Measurements from ENCODE around the gene KCNH4. TPM values are rescaled to one million over a fixed set of nuclear protein-coding genes. Genes with fewer than 3 reads are reported as not detected.
A peak's percentile ranks its signal among the peaks of the same experiment; 100 is the strongest.
"Not testable (repeated sequence)": the region's sequence is repeated elsewhere in the genome, so short reads cannot be mapped to it uniquely, and the experiment has no call there.

The KCNH4 gene
- under 1 TPM in 1 of 4 donors, not detected in 3; 0.09 TPM for polyA plus RNA-seq (ENCODE audit: insufficient read length in 4 of 4)

DNA sequence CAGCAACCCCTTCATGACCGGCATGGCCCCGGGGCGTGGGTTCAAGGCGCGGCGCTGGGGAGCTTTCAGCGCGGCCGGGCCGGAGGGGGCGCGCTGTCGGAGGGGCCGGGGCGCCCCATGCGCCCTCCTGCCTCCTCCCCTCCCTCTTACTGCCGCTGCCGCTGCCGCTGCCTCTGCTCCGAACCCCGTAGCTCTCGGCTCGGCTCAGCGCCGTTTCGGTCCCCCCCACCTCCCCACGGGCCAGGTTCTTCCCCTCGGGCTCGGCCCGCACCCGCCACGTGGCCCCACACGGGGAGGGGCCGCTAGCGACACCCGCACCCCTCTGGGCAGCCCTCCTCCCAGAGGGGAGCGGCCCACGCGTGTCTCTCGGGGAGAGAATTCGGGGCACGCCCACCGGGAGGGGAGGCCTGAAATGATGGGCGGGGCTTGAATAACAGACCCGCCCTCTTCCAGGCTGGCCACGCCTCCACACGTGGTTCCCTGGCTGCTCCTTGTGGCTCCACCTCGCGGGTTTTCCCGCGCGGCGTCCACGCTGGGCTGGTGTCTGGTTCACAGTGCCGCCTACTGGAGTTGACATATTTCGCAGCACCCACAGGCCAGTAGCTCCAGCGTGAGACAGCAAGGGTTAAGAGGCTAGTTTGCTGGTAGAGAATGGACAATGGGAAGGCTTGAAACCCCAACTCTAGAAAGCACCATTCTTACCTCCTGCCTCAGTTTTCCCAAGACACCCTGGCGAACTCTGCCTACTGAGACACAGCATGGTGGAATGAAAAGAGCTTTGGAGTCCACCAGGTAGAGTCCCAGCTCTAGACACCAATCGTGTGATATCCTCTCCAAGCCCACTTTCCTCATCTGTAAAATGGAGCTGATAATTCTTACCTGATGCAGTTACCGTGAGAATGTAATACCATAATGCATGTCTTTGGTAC, at the start of gene KCNH4:
TSS of gene KCNH4 (minus strand) at position 221 of the 929 bp plus-strand sequence. CDS start at position 24, 197 bp downstream.
- no peak for DNase-seq (ENCODE audit: low read depth in 4 of 4, low spot score in 3 of 4)

- no peak for DNase-seq (ENCODE audit: low read depth in 4 of 4, low spot score in 3 of 4)
Measured at GRCh38 chr17:42230225-42230624, 49.3 kb upstream of the KCNH4 start.

- no peak for DNase-seq (ENCODE audit: low read depth in 4 of 4, low spot score in 3 of 4)
Measured at GRCh38 chr17:42227849-42228700, 47.1 kb upstream of the KCNH4 start.

DNA sequence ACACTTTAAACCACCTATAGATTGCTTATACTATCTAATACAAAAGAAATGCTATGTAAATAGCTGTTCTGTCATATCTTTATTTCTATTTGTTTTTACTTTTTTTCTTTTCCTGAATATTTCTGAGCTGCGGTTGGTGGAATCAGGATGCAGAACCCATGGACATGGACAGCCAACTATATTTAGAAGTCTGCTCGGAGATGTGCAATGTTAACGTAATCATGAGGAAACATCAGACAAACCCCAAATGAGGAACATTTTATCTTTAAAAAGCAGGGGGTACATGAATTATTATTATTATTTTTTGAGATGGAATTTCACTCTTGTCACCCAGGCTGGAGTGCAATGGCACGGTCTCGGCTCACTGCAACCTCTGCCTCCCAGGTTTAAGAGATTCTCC, 44.7 kb upstream of the KCNH4 start:
- DNase-seq (ENCODE audit: low read depth in 4 of 4, low spot score in 3 of 4) = no peak

DNA sequence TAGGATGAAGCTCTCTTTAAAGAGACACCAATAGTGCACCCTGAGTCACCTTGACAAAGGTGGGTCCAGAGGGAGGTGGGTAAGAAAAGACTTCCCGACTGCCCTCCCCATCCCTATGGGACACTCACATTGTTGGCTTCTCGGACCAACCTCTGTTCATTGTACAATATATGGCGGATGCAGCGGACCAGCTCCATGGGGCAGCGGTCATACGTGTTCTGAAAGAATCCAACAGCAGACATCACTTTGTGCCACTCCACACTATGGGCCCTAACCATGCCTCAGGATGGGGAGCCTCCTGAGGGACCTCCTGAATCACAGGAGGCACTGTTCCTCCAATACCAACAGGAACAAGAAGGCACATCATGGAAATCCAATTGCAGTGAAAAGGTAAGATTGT, 43.7 kb upstream of the KCNH4 start:
- no peak for DNase-seq (ENCODE audit: low read depth in 4 of 4, low spot score in 3 of 4)

DNA sequence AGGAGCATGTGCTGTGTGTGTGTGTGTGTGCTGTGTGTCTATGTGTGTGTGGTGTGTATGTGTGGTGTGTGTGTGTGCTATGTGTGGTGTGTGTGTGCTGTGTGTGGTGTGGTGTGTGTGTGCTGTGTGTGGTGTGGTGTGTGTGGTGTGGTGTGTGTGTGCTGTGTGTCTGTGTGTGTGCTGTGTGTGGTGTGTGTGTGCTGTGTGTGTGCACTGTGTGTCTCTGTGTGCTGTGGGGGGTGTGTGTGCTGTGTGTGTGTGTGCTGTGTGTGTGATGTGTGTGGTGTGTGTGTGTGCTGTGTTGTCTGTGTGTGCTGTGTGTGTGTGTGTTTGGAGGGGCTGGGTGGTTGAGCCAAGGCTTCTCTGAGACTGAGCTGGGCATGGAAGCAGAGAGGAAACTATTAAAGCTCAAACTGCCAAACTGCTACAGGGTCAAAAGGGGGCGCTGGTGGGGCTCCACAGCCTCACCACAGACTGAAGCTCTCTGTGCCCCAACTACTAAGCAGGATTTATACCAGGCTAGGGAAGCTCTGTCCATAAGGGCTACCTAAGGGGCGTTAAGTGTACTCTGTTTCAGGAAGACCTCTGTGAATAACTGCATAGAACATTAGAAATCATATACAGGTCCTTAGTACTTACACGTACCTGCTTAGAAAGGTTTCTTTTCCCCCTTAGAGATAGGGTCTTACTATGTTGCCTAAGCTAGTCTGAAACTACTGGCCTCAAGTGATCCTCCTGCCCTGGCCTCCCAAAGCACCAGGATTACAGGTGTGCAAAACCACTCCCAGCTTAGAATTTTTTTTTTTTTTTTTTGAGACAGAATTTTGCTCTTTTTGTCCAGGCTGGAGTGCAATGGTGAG, 41.2 kb upstream of the KCNH4 start:
- DNase-seq (ENCODE audit: low read depth in 4 of 4, low spot score in 3 of 4) = peak in 2 of 4 donors; percentile 7 to 14

- not testable (repeated sequence) for DNase-seq (ENCODE audit: low read depth in 4 of 4, low spot score in 3 of 4)
Measured at GRCh38 chr17:42219280-42219679, 38.3 kb upstream of the KCNH4 start.

GRCh38 chr17:42214156-42214555, 33.2 kb upstream of the KCNH4 start:
- no peak for DNase-seq (ENCODE audit: low read depth in 4 of 4, low spot score in 3 of 4)

DNA sequence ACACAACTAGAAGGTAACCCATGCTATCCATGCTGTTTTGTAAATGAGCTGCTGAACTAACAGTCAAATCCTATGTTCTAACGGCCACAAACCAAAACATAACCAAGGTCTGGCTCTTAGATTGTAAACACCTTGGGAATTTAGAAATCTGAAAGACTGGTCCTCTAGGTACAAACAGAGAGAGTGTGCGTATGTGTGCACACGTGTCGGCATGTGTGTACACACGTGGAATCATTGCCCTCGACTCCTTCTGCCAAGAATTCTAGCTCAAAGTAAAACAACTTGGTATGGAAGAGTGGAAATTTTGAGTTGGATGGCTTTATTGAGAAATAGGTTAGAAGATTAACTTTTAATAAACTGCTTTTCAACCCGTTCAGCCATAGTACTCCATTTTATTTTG, 31.4 kb upstream of the KCNH4 start:
- DNase-seq (ENCODE audit: low read depth in 4 of 4, low spot score in 3 of 4) = no peak

- DNase-seq (ENCODE audit: low read depth in 4 of 4, low spot score in 3 of 4) = not testable (repeated sequence)
Measured at GRCh38 chr17:42211921-42212341, 31.0 kb upstream of the KCNH4 start.

DNA sequence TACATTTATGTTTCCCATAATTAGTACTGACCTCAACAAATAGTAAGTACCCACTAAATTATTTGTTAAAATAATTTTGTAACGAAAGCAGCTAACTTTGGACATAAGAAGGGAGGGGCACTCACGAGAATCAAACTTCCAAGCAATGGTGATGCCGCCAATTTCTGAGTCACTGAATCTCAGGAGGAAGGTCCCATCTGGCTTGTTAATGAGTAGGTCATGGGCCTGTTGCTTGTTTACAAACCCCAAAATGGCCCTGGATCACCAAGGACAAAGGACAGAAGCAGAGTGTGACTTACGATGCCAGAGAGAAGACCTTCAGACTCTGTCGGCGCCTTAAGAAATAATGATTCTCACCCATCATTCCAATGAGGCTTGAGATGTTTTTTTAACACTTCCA, 29.1 kb upstream of the KCNH4 start:
- DNase-seq (ENCODE audit: low read depth in 4 of 4, low spot score in 3 of 4) = no peak

DNA sequence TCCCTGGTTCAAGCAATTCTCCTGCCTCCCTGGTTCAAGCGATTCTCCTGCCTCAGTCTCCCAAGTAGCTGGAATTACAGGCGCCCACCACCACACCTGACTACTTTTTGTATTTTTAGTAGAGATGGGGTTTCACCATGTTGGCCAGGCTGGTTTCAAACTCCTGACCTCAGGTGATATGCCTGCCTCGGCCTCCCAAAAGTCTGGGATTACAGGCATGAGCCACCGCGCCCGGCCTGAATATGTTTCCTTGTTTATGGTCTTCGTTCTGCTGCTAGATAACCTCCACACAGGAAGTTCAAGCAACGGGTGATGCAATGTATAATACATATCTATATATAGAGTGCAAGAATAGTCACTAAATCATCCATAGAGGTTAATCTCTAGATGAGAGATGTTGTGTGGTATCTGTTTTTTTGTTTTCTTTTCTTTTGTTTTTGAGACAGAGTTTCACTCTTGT, 25.2 kb upstream of the KCNH4 start:
- not testable (repeated sequence) for DNase-seq (ENCODE audit: low read depth in 4 of 4, low spot score in 3 of 4)

- DNase-seq (ENCODE audit: low read depth in 4 of 4, low spot score in 3 of 4) = no peak
Measured at GRCh38 chr17:42203354-42203753, 22.4 kb upstream of the KCNH4 start.

GRCh38 chr17:42202696-42203095, 21.8 kb upstream of the KCNH4 start:
- DNase-seq (ENCODE audit: low read depth in 4 of 4, low spot score in 3 of 4) = no peak

DNA sequence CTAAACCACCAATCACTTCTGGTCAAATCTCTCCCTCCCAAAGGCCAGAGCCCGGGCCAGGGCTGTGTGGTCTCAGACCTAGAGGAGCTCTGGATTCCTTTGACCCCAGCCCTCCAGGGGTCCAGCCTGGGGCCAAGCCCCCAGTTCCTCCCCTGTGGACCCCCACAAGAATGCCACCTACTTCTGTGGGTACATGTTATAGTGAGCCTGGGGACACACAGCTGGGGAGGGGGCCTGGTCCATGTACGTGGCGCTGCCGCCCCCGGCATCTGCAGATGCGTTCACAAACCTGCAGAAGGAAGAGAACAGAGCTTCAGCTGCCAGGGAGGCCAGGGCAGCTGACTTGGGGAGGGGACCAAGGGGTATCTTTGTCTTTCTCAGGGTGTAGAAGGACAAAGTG, 21.2 kb upstream of the KCNH4 start:
- no peak for DNase-seq (ENCODE audit: low read depth in 4 of 4, low spot score in 3 of 4)

- no peak for DNase-seq (ENCODE audit: low read depth in 4 of 4, low spot score in 3 of 4)
Measured at GRCh38 chr17:42201458-42201772, 20.5 kb upstream of the KCNH4 start.

- no peak for DNase-seq (ENCODE audit: low read depth in 4 of 4, low spot score in 3 of 4)
Measured at GRCh38 chr17:42200706-42201457, 19.9 kb upstream of the KCNH4 start.

GRCh38 chr17:42199416-42200011, 18.6 kb upstream of the KCNH4 start:
- no peak for DNase-seq (ENCODE audit: low read depth in 4 of 4, low spot score in 3 of 4)

DNA sequence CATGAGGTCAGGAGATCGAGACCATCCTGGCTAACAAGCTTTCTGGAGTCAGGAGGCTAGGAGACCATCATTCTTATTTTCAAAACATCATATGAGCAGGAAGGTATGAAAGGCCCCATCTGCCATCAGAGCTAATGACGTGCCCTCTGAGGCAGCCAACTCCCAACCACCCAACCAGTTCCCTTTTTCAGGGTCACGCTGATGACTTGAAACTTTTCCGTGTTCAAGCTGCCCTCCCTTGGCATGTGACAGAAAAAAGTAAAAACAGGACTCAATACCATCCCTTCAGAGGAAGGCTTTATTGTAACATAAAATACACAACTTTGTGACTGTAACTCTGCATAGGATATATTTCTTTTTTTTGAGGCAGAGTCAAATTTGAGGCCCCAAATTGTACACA, 18.0 kb upstream of the KCNH4 start:
- no peak for DNase-seq (ENCODE audit: low read depth in 4 of 4, low spot score in 3 of 4)
